H1 (cell line): ENCODE measurements around the gene TSTD2. TPM values are rescaled to one million over a fixed set of nuclear protein-coding genes. Genes with fewer than 3 reads are reported as not detected.

Experiments
- CTCF ChIA-PET: fragments of 300-600 bp; sonication (Branson Sonifier 250); formaldehyde crosslinking; loops from one replicate; lab custom pipeline; 2021; ENCODE audit not compliant: partially characterized antibody; lab: Charles Lee
- POLR2A ChIA-PET: fragments of 300-600 bp; sonication (Branson Sonifier 250); formaldehyde crosslinking; loops from one replicate; lab custom pipeline; 2021; ENCODE audit warnings: inconsistent platforms; ENCODE audit not compliant: partially characterized antibody; lab: Charles Lee
- DNase-seq, 2 experiments: peaks; one replicate each; pipeline versions ENCODE4 v3.0.0 to v3.0.0-alpha.2; 2010 to 2022; ENCODE audit warnings: low spot score in 2 of 2, low read depth in 1 of 2, mixed read lengths in 1 of 2
- FAIRE-seq: peaks from 2 replicates; lab custom pipeline; 2011; peaks lifted over from hg19 to GRCh38; lab: Jason Lieb, UNC
- H2AFZ ChIP-seq: 2 replicates; pipeline ENCODE4 v1.8.1; 2012; ENCODE audit warnings: low read length, inconsistent platforms
- H2AK5ac ChIP-seq: 2 replicates; pipeline ENCODE4 v1.6.1; 2013; ENCODE audit warnings: low read depth, low read length
- H2BK120ac ChIP-seq: replicated peaks from 2 replicates; pipeline ENCODE3; 2013; ENCODE audit warnings: low read depth, low read length, inconsistent platforms
- H2BK12ac ChIP-seq: 2 replicates; pipeline ENCODE4 v1.6.1; 2013; ENCODE audit warnings: low read depth, low read length
- H2BK15ac ChIP-seq: 2 replicates; pipeline ENCODE4 v1.6.1; 2013; ENCODE audit warnings: low read length
- H2BK20ac ChIP-seq: 2 replicates; pipeline ENCODE4 v1.6.1; 2013; ENCODE audit warnings: low read length
- H2BK5ac ChIP-seq: 2 replicates; pipeline ENCODE4 v1.6.1; 2013; ENCODE audit warnings: low read depth, low read length
- H3K14ac ChIP-seq: 2 replicates; pipeline ENCODE4 v1.6.1; 2013; ENCODE audit warnings: inconsistent platforms; ENCODE audit not compliant: insufficient read length
- H3K18ac ChIP-seq: 2 replicates; pipeline ENCODE4 v1.6.1; 2013; ENCODE audit warnings: low read length; ENCODE audit errors: extremely low read depth
- H3K23ac ChIP-seq: 2 replicates; pipeline ENCODE4 v1.6.1; 2013; ENCODE audit warnings: inconsistent platforms; ENCODE audit not compliant: insufficient read length
- H3K23me2 ChIP-seq: 2 replicates; pipeline ENCODE4 v1.6.1; 2013; ENCODE audit warnings: low read depth, low read length
- H3K27ac ChIP-seq: 2 replicates; pipeline ENCODE4 v1.6.1; 2011; ENCODE audit warnings: low read depth, low read length, inconsistent platforms
- H3K27me3 ChIP-seq, 4 experiments: replicated peaks in 1 of 4; 1 replicate in 1 of 4; 2 replicates in 3 of 4; pipeline versions ENCODE4 v1.6.1 to v1.8.1; 2011 to 2013; ENCODE audit warnings: low read length in 3 of 4, mild to moderate bottlenecking in 3 of 4, inconsistent platforms in 2 of 4, mixed read lengths in 2 of 4, moderate library complexity in 1 of 4; ENCODE audit not compliant: control insufficient read depth in 3 of 4, insufficient read depth in 3 of 4; ENCODE audit errors: extremely low read depth in 1 of 4
- H3K36me3 ChIP-seq, 4 experiments: 2 replicates each; pipeline versions ENCODE4 v1.6.1 to v1.8.1; 2011 to 2013; ENCODE audit warnings: mild to moderate bottlenecking in 4 of 4, low read length in 3 of 4, moderate library complexity in 2 of 4, control low read depth in 1 of 4, inconsistent platforms in 1 of 4; ENCODE audit not compliant: insufficient read depth in 4 of 4, control insufficient read depth in 2 of 4
- H3K4ac ChIP-seq: replicated peaks from 2 replicates; pipeline ENCODE3; 2013; ENCODE audit warnings: low read length, low read depth, mixed read lengths, inconsistent platforms; ENCODE audit not compliant: insufficient read length
- H3K4me1 ChIP-seq, 4 experiments: replicated peaks in 1 of 4; 1 replicate in 1 of 4; 2 replicates in 3 of 4; pipeline versions ENCODE4 v1.6.1 to v1.8.1; 2011 to 2013; ENCODE audit warnings: low read length in 3 of 4, inconsistent platforms in 2 of 4, mixed read lengths in 1 of 4; ENCODE audit not compliant: insufficient read depth in 4 of 4, control insufficient read depth in 3 of 4
- H3K4me2 ChIP-seq, 2 experiments: 2 replicates each; pipeline versions ENCODE4 v1.6.1 to v1.8.1; 2011 to 2013; ENCODE audit warnings: low read depth in 2 of 2, low read length in 2 of 2, control low read depth in 1 of 2, inconsistent platforms in 1 of 2, mild to moderate bottlenecking in 1 of 2; ENCODE audit not compliant: insufficient read depth in 1 of 2
- H3K4me3 ChIP-seq, 4 experiments: fragments of 200-600, 300-600 bp in 1 of 4; sonication (generic), shearing (Covaris generic), sonication (Bioruptor Twin) in 1 of 4; 2 replicates each; pipeline versions ENCODE4 v1.5.1 to v1.8.1; 2011 to 2016; ENCODE audit warnings: low read length in 4 of 4, low read depth in 3 of 4, control low read depth in 2 of 4, inconsistent platforms in 2 of 4, mild to moderate bottlenecking in 2 of 4, mixed read lengths in 1 of 4, moderate library complexity in 1 of 4; ENCODE audit not compliant: insufficient read depth in 2 of 4; ENCODE audit errors: extremely low read depth in 1 of 4
- H3K56ac ChIP-seq: replicated peaks from 2 replicates; pipeline ENCODE3; 2013; ENCODE audit warnings: low read depth, mild to moderate bottlenecking, mixed read lengths, low read length, inconsistent platforms; ENCODE audit not compliant: insufficient read length
- H3K79me1 ChIP-seq: 2 replicates; pipeline ENCODE4 v1.6.1; 2013; ENCODE audit warnings: low read depth, low read length, control low read depth
- H3K79me2 ChIP-seq, 2 experiments: 2 replicates each; pipeline versions ENCODE4 v1.6.1 to v1.8.1; 2012 to 2013; ENCODE audit warnings: low read length in 2 of 2, mild to moderate bottlenecking in 2 of 2, inconsistent platforms in 1 of 2; ENCODE audit not compliant: insufficient read depth in 2 of 2, control insufficient read depth in 1 of 2
- H3K9ac ChIP-seq, 4 experiments: replicated peaks in 1 of 4; 1 replicate in 1 of 4; 2 replicates in 3 of 4; pipeline versions ENCODE4 v1.6.1 to v1.8.1; 2011 to 2013; ENCODE audit warnings: low read depth in 3 of 4, low read length in 3 of 4, control low read depth in 2 of 4, mild to moderate bottlenecking in 2 of 4, moderate library complexity in 2 of 4, inconsistent platforms in 1 of 4; ENCODE audit errors: extremely low read depth in 1 of 4
- H3K9me3 ChIP-seq, 2 experiments: 2 replicates each; pipeline versions ENCODE4 v1.6.1 to v1.8.1; 2012 to 2013; ENCODE audit warnings: mild to moderate bottlenecking in 2 of 2, moderate library complexity in 2 of 2, control low read depth in 1 of 2, inconsistent platforms in 1 of 2, low read depth in 1 of 2, low read length in 1 of 2, mixed read lengths in 1 of 2; ENCODE audit not compliant: insufficient read depth in 2 of 2
- H4K20me1 ChIP-seq, 2 experiments: replicated peaks in 1 of 2; 2 replicates each; pipeline versions ENCODE3 to v1.8.1; 2011 to 2013; ENCODE audit warnings: inconsistent platforms in 2 of 2, low read length in 2 of 2, mild to moderate bottlenecking in 1 of 2; ENCODE audit not compliant: insufficient read depth in 2 of 2, control insufficient read depth in 1 of 2
- H4K5ac ChIP-seq: 2 replicates; pipeline ENCODE4 v1.6.1; 2013; ENCODE audit warnings: low read length, low read depth, mixed read lengths, inconsistent platforms; ENCODE audit not compliant: insufficient read length
- H4K8ac ChIP-seq: 2 replicates; pipeline ENCODE4 v1.8.0; 2013; ENCODE audit warnings: mild to moderate bottlenecking, moderate library complexity, low read length, inconsistent platforms; ENCODE audit not compliant: insufficient read depth; ENCODE audit errors: extremely low read depth
- H4K91ac ChIP-seq: replicated peaks from 2 replicates; pipeline ENCODE3; 2013; ENCODE audit warnings: low read length, mixed read lengths, inconsistent platforms; ENCODE audit not compliant: insufficient read length
- BRCA1 ChIP-seq: IDR thresholded peaks from 2 replicates; pipeline ENCODE4 v1.6.1; 2012; ENCODE audit warnings: low read depth, low read length, improper control_type of control experiment
- CEBPB ChIP-seq: IDR thresholded peaks from 2 replicates; pipeline ENCODE4 v1.6.1; 2012; ENCODE audit warnings: low read depth, low read length
- EGR1 ChIP-seq: IDR thresholded peaks from 2 replicates; pipeline ENCODE4 v1.6.1; 2011; ENCODE audit warnings: low read depth, low read length, borderline replicate concordance
- JUN ChIP-seq: IDR thresholded peaks from 2 replicates; pipeline ENCODE4 v1.6.1; 2011; ENCODE audit warnings: low read depth, mild to moderate bottlenecking, improper control_type of control experiment, low read length
- KDM1A ChIP-seq: fragments of 200-600, 300-600 bp; sonication (generic); IDR thresholded peaks from 2 replicates; pipeline ENCODE4 v1.7.1; 2016; ENCODE audit warnings: mild to moderate bottlenecking, low read length, borderline replicate concordance
- MAFK ChIP-seq: IDR thresholded peaks from 2 replicates; pipeline ENCODE4 v1.6.1; 2012; ENCODE audit warnings: low read depth, mild to moderate bottlenecking, improper control_type of control experiment, low read length
- POU5F1 ChIP-seq: IDR thresholded peaks from 2 replicates; pipeline ENCODE4 v1.6.1; 2011; ENCODE audit warnings: low read depth, mild to moderate bottlenecking, low read length, moderate library complexity
- RAD21 ChIP-seq, 2 experiments: IDR thresholded peaks in 1 of 2; conservative IDR thresholded peaks in 1 of 2; 2 replicates each; pipeline ENCODE4 v1.6.1; 2011; ENCODE audit warnings: low read depth in 2 of 2, low read length in 2 of 2, improper control_type of control experiment in 1 of 2, inconsistent platforms in 1 of 2, mild to moderate bottlenecking in 1 of 2, moderate library complexity in 1 of 2
- SIRT6 ChIP-seq: IDR thresholded peaks from one replicate; pipeline ENCODE4 v1.7.1; 2012; ENCODE audit warnings: low read length, inconsistent platforms
- SIX5 ChIP-seq: IDR thresholded peaks from 2 replicates; pipeline ENCODE4 v1.6.1; 2011; ENCODE audit warnings: mild to moderate bottlenecking, low read depth, low read length
- SP2 ChIP-seq: IDR thresholded peaks from 2 replicates; pipeline ENCODE4 v1.6.1; 2012; ENCODE audit warnings: mild to moderate bottlenecking, low read length, inconsistent platforms
- SUZ12 ChIP-seq: fragments of 200-600 bp; sonication (generic); IDR thresholded peaks from 2 replicates; pipeline ENCODE4 v1.6.1; 2012; ENCODE audit warnings: mild to moderate bottlenecking, inconsistent platforms, low read length, moderate library complexity, mixed read lengths
- TAF7 ChIP-seq: optimal IDR thresholded peaks from 2 replicates; pipeline ENCODE3; 2011; ENCODE audit warnings: low read depth, mild to moderate bottlenecking, inconsistent platforms, low read length, moderate library complexity, borderline replicate concordance
- ZNF274 ChIP-seq: IDR thresholded peaks from 2 replicates; pipeline ENCODE4 v1.7.0; 2012; ENCODE audit warnings: low read length, borderline replicate concordance; ENCODE audit errors: extremely low read depth
- WGBS, 2 experiments: shearing (Covaris generic) in 1 of 2; methylation state at CpG; one replicate each; pipeline versions ENCODE4 v1.1.6 to v1.1.7; 2013 to 2015; ENCODE audit warnings: low lambda C conversion rate in 2 of 2, mixed read lengths in 2 of 2, inconsistent platforms in 1 of 2, low coverage in 1 of 2, missing lambda C conversion rate in 1 of 2; ENCODE audit not compliant: insufficient replicate concordance in 2 of 2, insufficient coverage in 1 of 2, insufficient read length in 1 of 2; ENCODE audit errors: extremely low coverage in 1 of 2, missing lambda C conversion rate in 1 of 2; 5-methylcytosine and 5-hydroxymethylcytosine counted together
- polyA plus RNA-seq, 7 experiments: library from polyadenylated mRNA; depleted of rRNA in 3 of 7; stranded (reverse) in 5 of 7; unstranded in 2 of 7; fragments of >200 nt in 5 of 7; fragments of 200-250 nt in 2 of 7; gene quantifications; 1 replicate in 5 of 7; 2 replicates in 1 of 7; 4 replicates in 1 of 7; pipeline versions ENCODE4 v1.2.1 to v1.2.3, GENCODE V29; 2011 to 2013; ENCODE audit warnings: missing spikeins in 2 of 7, mixed read lengths in 2 of 7
- total RNA-seq: library from RNA; stranded (reverse); fragmentation: NEBNext Ultra II Directional; extraction: Animal tissue kit (Norgen Biotek cat#: 25700); gene quantifications from 2 replicates; pipeline ENCODE4 v1.2.1, GENCODE V29; 2021

The TSTD2 gene
- total and polyA plus RNA-seq, 2 of the 8 experiments (the other 6 are each of a cell fraction or from before 2014, with no cell fraction given), result 16.1 to 17.5 TPM

DNA sequence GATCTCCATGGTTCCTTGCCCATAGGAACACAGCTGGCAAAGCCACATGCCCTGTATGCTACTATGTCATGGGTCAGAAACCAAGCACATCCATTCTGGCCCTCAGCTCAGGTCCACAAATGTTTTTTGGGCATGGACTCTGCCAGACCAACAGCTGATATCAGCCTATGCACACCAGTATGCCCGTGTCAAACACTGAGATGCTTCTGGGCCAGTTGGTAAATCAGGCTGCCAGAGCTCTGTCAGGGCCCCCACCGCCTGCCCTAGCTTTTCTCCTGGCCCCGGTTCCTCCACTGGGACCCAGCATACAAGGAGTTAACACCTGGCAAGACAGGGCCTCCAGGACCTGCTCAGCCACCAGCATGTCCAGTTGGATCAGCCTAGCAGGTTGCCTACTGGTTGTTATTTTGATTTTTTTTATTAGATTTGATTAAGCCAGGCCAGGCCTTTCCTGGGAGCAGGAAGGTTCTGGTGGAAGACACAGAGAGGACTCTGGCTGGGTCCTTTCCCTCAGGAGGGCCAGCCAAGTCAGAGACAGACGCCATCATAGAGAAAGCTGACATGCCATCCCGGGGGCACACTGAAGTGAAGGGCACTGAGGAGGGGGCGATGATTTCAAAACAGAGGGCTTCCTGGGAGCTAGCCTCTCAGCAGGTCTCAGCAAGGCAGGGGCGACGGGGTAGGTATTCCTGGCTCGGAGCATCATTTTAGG, 65.8 kb downstream of the TSTD2 start:
- Histone ChIP-seq H3K27ac (no peak overlapping the region), H2BK12ac (no peak overlapping the region), H2BK120ac (no peak overlapping the region), H3K18ac (no peak overlapping the region), H2BK15ac (no peak overlapping the region), H3K14ac (no peak overlapping the region), H3K4me1 (peaks cover 2 to 6% (median 3%) of the 10 kb centered on the region in 4 experiments; a peak in 6 of 7 replicates), H3K9me3 (no peaks in the 10 kb centered on the region), H4K8ac (no peak overlapping the region), H3K56ac (no peak overlapping the region), H3K4me3 (no peak overlapping the region), H2BK20ac (no peak overlapping the region), H4K91ac (no peak overlapping the region), H3K23me2 (no peaks in the 10 kb centered on the region), H3K4ac (no peak overlapping the region), H4K20me1 (no peaks in the 10 kb centered on the region), H3K27me3 (no peaks in the 10 kb centered on the region), H4K5ac (no peak overlapping the region), H3K36me3 (no peaks in the 10 kb centered on the region), H3K4me2 (no peak overlapping the region), H3K23ac (no peak overlapping the region), H3K79me1 (no peaks in the 10 kb centered on the region), H2BK5ac (no peak overlapping the region), H3K79me2 (no peaks in the 10 kb centered on the region), H3K9ac (no peak overlapping the region), H2AFZ (no peak overlapping the region), H2AK5ac (no peak overlapping the region)
- 85% methylated on average over 9 of the region's 9 CpGs; no CpG with 5 or more reads in 1 of the 2 experiments for WGBS, 2 experiments
- DNase-seq (peak in 1 of 2 experiments; percentile 37), FAIRE-seq (no peak)
- ChIA-PET CTCF (interaction anchor here (0.6 to 1.8 kb wide), 5 partner anchors 31 to 156 kb away, joined by 4 to 7 read pairs (median 5); no protein-coding TSS in a partner anchor), POLR2A (interaction anchor here (0.6 to 1.4 kb wide), 2 partner anchors 10 to 30 kb away, joined by 3 read pairs; no protein-coding TSS in a partner anchor)
- TF ChIP-seq KDM1A (no peak), EGR1 (no peak), TAF7 (no peak), SP2 (no peak), MAFK (no peak), RAD21 (IDR thresholded peaks at IDR 0.05 in 1 of 2, conservative IDR thresholded peaks at IDR 0.05 in 1 of 2; ENCODE audit: low read depth in 2 of 2, low read length in 2 of 2) (no peak), SIRT6 (no peak), SIX5 (no peak), SUZ12 (no peak), POU5F1 (no peak), JUN (no peak), BRCA1 (no peak), ZNF274 (no peak), CEBPB (no peak)
